ENCODE measurements around the gene DMRT3.

The DMRT3 gene

GRCh38 chr9:1007312-1007711 is 30.9 kb downstream of the DMRT3 start:
- no peak for DNase-seq

DNA sequence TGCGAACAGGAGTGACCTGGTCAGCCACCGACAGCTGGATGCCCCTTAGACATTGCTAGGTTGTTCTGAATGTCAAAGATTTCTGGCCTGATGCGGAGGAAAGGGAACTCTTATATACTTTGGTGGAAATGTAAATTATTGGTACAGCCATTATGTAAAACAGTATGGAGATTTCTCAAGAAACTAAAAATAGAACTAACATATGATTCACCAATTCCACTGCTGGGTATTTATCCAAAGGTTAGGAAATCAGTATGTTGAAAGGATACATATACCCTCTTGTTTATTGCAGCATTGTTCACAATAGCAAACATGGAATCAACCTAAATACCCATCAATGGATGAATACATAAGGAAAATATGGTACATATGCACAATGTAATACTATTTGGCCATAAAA is 31.8 kb downstream of the DMRT3 start:
- no peak for DNase-seq

DNA sequence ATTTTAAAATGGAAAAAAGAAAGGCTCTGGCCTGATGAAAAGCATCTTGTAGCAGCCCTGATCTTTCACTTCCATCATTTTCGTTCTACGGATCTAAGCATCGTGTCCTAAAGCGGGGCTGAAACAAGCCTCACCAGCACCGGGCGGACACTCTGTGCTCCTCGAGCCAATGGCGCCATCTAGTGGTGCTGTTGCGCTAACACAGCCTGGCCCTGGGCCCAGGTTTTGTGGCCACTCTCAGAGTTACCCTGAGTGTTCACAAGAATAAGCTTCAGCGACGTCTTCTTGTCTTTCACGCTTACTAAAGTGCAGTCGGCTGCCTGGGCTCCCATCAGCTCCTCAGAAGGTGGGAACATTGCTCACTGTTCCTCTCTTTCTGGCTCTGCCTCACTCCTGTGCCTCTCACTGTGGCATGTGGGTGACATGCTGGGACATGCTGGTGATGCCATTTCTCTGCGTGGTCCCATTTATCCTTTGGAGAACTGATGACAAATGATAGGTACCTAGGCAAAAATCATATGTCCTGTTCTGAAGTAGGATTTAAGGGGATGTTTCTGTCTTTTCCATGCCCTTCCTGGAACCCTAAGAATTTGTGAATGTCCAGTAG is 32.7 kb downstream of the DMRT3 start:
- peak; percentile 3 for DNase-seq

DNA sequence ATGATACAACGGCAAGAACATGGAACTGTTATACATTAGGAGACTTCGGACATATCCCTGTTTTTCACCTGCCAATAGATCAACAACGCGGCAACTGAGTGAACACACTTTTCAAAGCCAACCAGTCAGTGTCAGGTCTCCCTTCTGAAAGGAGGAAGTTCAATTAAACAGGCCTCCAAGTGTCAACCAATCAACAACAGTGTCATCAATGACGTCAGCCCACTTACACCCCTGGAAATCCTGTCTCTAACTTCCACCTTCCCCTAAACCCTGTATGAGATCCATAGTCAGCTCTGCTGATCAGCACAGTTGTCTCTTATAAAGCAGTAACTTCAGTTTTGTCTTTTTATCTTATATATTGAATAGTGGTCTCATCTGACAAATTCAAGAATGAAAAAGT is 36.6 kb downstream of the DMRT3 start:
- no peak for DNase-seq

DNA sequence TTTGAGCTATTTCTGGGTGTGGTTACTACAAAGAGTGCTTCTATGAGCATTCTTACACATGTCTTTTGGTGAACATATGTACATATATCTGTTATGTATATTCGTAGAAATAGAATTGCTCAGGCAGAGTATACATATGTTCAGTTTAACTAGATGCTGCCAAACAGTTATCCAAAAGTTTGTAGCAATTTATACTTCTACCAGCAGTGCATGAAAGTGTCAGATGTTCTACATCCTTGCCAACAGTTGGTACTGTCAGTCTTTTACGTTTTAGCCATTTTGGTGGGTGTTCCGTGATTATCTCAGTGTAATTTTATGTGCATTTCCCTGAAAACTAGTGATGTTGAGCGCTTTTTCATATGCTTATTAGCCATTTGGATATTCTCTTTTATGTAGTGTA is 37.8 kb downstream of the DMRT3 start:
- DNase-seq = no peak

DNA sequence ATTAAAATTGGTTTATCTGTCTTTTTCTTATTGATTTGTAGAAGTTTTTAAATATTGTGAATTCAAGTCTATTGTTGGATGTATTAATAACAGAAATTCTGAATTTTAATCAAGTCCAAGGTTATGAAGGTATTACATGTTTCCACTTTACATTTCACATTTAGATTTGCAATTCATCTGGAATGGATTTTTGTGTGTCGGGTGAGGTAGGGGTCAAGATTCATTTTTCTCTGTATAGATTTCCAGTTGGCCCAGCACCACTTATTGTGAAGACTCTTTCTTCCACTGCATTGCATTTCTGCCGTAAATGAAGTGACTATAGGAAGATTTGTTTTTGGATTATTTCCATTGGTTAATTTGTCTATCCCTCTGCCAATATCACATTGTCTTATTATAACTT is 38.2 kb downstream of the DMRT3 start:
- DNase-seq = no peak

DNA sequence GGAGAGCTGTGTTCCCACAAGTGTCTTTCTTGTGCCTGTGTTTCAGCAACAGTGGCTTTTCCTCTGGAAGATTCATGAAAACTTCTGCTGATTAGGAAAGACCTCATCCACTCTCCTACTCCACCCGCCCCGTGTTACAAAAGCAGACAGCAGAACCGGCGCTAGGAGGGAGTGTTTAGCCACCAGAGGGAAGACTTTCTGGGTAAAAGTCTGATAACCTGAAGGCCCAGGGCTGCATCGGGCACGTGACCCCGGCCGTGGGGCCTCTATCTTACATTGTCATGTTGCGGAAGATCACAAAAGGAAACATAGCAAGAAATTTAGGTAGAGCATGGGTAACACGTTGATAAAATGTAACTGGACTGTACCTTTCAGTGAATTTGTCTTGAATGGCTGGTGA is 41.7 kb downstream of the DMRT3 start:
- no peak for DNase-seq

DNA sequence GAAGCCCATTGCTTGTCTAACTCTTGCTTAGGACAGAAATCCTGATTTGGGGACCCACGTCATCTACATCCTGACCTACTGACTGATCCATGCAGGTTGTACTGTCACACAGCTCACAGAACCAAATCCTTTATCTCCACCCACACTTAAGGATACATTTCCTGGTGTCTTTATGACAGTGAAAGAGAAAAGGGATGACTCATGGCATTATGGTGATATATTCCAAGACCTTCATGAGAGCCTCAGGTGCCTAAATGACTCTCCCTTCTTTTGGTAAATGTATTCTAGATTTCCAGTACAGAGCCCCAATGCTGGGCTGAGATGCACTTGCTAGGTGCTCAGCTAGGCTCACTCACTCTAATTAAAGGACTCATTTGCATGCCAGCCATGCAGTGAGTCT is 47.7 kb downstream of the DMRT3 start:
- DNase-seq = no peak

DNA sequence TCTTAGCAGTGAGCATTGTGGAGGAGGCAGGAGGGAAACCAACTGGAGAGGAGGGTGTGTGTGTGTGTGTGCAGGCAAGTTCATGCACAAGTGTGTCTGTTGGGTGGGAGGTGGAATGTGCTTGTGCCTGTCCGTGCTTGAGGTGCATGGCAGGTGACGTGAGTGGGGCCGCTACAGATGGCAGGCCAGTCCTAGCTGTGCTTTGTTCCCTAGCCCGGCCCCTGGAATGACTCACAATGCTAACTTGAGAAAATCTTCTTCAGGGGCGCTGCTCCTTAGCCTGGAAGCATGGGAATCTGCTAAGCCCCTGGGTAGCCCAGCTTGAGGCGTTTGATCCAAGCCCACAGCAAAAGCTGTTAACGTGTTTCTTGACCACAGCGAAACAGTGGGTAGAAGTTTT is 48.7 kb downstream of the DMRT3 start:
- no peak for DNase-seq

DNA sequence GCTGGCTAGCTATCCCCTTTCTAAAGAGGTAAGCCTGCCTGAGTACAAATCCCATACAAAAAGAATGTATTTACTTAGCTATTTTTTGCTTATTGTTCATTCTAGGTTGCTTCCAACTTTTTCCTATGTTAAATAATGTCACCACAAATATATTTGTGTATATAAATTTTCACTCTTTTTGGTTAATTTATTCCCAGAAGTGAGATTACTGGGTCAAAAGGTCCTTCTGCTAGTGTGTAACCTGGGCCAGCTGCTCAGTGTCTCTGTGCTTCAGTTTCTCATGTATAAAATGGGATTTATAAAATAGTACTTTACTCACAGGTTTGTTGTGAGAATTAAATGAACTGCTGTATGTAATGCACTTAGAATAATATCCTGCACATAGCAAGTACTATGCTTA is 49.8 kb downstream of the DMRT3 start:
- DNase-seq = no peak

DNA sequence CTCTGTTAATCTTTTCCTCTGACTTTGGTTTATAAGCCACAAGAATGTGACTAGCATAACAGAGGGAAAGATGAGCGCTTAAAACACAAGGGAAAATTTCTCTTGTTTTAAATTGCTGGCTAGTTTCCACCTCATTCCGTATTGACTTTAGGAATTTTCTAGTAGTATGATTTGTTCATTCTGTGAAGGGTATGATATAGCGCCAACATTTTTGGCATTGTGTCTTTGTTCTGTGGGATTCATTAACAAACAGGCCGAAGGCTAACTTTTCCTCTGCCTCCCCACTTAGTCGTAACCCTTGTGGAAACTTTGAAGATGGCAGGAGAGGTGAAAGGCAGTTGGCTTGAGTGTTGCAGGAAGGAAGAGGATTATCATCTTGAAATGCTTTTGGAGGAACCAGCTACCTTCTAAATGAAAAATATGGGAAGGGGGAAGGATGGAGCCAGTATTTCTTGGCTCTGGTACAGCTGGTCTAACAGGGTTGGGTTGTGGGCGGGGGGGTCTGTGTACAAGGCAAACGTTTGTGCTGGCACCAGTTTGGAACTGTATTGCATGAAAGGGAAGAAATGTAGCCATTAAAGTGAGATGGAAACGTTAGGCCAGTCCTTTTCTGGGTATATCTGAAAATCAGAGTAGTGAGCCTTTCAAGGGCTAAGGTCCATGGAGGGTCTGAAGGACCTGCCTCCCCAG is 52.2 kb downstream of the DMRT3 start:
- no peak for DNase-seq

- no peak for DNase-seq
Measured at GRCh38 chr9:1031951-1032601, 55.6 kb downstream of the DMRT3 start.

GRCh38 chr9:1034271-1034670 is 57.8 kb downstream of the DMRT3 start:
- DNase-seq = no peak

- DNase-seq = no peak
Measured at GRCh38 chr9:1039589-1039988, 63.1 kb downstream of the DMRT3 start.

Measured in DMS79 (cell line).